ENCODE results near the gene RNF4. TPM values are rescaled to one million over a fixed set of nuclear protein-coding genes. Genes with fewer than 3 reads are reported as not detected.
A peak's percentile ranks its signal among the peaks of the same experiment; 100 is the strongest.

RNF4 gene
- total and polyA plus RNA-seq, 10 of the 15 experiments (the other 5 are each of a cell fraction or from before 2014, with no cell fraction given) = 34.9 to 145 (median 76.1) TPM

DNA sequence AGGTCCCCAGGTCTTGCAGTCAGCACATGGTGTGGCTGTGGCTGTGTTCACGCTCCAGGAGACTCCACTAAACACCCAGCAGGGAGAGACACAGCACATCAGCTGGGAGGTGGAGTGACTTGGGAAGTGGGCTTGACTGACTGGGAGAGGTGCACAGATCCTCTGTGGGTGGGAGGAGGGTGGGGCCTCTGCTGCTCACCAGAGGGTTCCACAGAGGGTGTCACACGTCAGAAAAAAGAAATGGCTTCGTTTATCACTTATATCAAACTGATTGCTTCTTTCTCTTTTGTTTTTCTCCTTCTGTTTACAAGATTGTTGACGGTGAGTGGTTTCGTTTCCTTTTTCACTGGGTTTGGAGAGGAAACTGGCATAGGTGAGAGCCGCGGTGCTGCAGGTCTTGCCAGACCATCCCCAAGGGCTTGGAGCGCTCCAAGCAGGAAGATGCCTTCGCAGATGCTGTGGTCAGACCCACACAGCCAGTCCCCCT is 42.8 kb downstream of the RNF4 start (continued):
- no peak for TF ChIP-seq SMAD1 (IDR thresholded peaks at IDR 0.05; ENCODE audit: low read depth, partially characterized antibody)
- no peak for TF ChIP-seq ZNF207 (IDR thresholded peaks at IDR 0.05; ENCODE audit: borderline replicate concordance)
- TF ChIP-seq TCF3 (IDR thresholded peaks at IDR 0.05; ENCODE audit: borderline replicate concordance, insufficient read depth, low read depth, low read length) = no peak
- no peak for TF ChIP-seq SUZ12 (IDR thresholded peaks at IDR 0.05; ENCODE audit: unreplicated experiment)
- 0 out of 2 replicates have a peak, but pooled peaks have one; percentile 21 for TF ChIP-seq CREB1 (IDR thresholded peaks at IDR 0.05; ENCODE audit: low read depth)
- no peak for TF ChIP-seq SP1 (IDR thresholded peaks at IDR 0.05; ENCODE audit: low read depth, low read length)
- no peak for TF ChIP-seq STAT3 (IDR thresholded peaks at IDR 0.05; ENCODE audit: low read depth, low read length)
- no peak for TF ChIP-seq NR2C1 (IDR thresholded peaks at IDR 0.05)
- no peak for TF ChIP-seq ZNF274 (IDR thresholded peaks at IDR 0.05; ENCODE audit: insufficient read depth, insufficient read length)
- TF ChIP-seq IKZF1 (conservative IDR thresholded peaks at IDR 0.05) = 0 out of 2 replicates have a peak, but pooled peaks have one; percentile 16
- no peak for TF ChIP-seq CBX3 (IDR thresholded peaks at IDR 0.05; ENCODE audit: borderline replicate concordance, low read depth)
- no peak for TF ChIP-seq SMARCA5 (IDR thresholded peaks at IDR 0.05)
- TF ChIP-seq ZNF384 (IDR thresholded peaks at IDR 0.05; ENCODE audit: borderline replicate concordance, low read depth, low read length) = no peak
- TF ChIP-seq ETV6 (conservative IDR thresholded peaks at IDR 0.05 in 1 of 2, IDR thresholded peaks at IDR 0.05 in 1 of 2; ENCODE audit: borderline replicate concordance in 1 of 2, low read depth in 1 of 2) = peak in 1 of 2 experiments; percentile 34; a peak in 1 of 4 replicates

Measured in GM12878 (cell line).